ENCODE data around the gene CENPX.

CENPX gene

GRCh38 chr17:82022310-82022980, at the start of gene CENPX:
Gene CENPX, minus strand, starts transcription at chr17:82022878. Its CDS starts 17 bp downstream, at chr17:82022861.
- H3K27me3 Mint-ChIP-seq, result peaks cover 18% of the 10 kb centered on the region
- H3K4me3 Mint-ChIP-seq, result peak within 1 kb of the TSS; percentile 86
- no peaks in the 10 kb centered on the region for H3K9me3 Mint-ChIP-seq
- H3K27ac Mint-ChIP-seq, result peak within 1 kb of the TSS; percentile 64
- H3K36me3 Mint-ChIP-seq, result peaks cover 13% of the 10 kb centered on the region
- ATAC-seq, result no peak
- peaks cover 35% of the 10 kb centered on the region for H3K4me1 Mint-ChIP-seq

DNA sequence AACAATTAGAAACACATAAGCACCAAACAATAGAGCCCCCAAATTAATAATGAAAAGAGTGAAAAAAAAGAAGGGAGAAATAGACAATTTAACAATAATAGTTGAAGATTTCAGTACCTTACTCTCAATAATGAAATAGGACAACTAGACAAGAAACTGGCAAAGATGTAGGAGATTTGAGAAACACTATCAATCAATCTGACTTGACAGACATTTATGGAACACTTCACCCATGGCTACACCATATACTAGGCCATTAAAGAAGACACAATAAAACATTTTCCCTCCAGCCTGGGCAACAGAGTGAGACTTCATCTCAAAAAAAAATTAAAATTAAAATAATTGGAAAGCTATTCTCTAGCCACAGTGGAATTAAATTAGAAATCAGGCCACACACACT, 47.9 kb upstream of the CENPX start:
- Mint-ChIP-seq H3K36me3 (no peaks in the 10 kb centered on the region), H3K4me3 (no peak overlapping the region), H3K27me3 (no peaks in the 10 kb centered on the region), H3K4me1 (peaks cover 7% of the 10 kb centered on the region), H3K27ac (no peak overlapping the region), H3K9me3 (no peaks in the 10 kb centered on the region)
- ATAC-seq, result no peak

- H3K27ac Mint-ChIP-seq, result peak within 1 kb of the TSS; percentile 93
- no peaks in the 10 kb centered on the region for H3K27me3 Mint-ChIP-seq
- peak; percentile 87 for ATAC-seq
- H3K36me3 Mint-ChIP-seq, result peaks cover 7% of the 10 kb centered on the region
- peak within 1 kb of the TSS; percentile 85 for H3K4me3 Mint-ChIP-seq
- peaks cover 16% of the 10 kb centered on the region for H3K4me1 Mint-ChIP-seq
- H3K9me3 Mint-ChIP-seq, result no peaks in the 10 kb centered on the region
These were observed 43.1 kb upstream of the CENPX start, which contains the start of gene DUS1L for GRCh38 chr17:82065638-82066303. Gene DUS1L, minus strand, starts transcription at chr17:82065804. Its CDS starts 745 bp downstream, at chr17:82065059.

DNA sequence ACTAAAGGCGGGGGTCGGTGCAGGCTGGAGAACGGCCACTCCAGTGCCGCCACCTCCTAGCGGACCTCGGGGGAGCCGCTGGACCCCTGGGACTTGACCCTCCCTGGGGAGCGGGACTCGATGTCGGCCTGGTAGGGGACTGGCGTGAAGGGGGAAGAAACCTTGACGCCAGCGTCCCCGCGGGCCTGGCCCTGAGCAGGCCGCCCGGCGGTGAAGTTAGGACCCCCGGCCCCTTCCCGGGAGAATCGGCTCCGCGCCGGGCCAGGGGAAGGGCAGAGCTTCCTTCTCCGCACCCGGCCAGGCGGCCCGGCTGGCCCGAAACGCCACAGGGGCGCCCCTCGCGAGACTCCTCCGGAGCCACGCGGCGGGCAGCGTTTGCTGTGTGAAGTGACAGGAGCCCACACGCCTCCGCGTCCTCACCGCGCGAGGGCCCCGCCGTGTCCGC, 42.5 kb upstream of the CENPX start:
- Mint-ChIP-seq H3K27me3 (no peaks in the 10 kb centered on the region), H3K4me1 (peaks cover 18% of the 10 kb centered on the region), H3K36me3 (peaks cover 9% of the 10 kb centered on the region), H3K27ac (peak overlapping the region; percentile 93), H3K9me3 (no peaks in the 10 kb centered on the region), H3K4me3 (peak overlapping the region; percentile 76)
- peak; percentile 67 for ATAC-seq

DNA sequence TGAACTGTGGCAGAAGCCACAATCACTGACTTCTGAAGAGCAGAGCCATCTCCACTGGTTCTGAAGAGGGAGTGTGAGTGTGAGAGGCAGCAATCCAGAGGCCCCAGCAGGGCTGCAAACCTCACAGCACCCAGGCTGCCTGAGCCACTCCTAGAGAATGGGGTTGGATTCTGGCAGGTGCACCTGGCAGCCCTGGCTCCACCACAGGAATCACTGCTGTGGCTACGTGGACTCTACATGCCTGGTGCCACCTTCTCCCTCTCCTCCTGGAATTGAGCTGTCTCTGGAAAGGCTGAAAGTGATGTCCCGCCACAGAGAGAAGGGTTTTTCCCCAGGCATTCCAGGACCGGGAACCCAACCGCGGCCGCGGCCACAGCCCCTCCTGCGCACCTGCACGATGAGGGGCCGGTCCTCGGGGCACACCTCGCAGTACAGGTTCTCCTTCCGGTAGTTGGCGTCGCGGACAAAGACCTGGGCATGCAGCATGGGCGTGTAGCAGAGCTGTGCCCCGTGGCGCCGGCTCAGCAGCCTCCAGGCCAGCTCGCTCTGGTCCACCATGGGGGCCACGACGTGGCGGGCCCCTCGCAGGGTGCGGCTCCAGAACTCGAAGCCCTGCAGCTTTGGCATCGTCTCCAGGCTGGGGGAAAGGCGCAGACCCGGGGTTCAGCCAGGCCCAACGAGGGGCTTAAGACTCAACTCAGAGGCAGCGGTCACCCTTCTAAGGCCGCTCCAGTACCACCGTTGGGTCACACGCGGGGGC, 41.9 kb upstream of the CENPX start:
- Mint-ChIP-seq H3K27ac (peak overlapping the region; percentile 71), H3K4me1 (peaks cover 21% of the 10 kb centered on the region)

GRCh38 chr17:82063424-82064415, 41.0 kb upstream of the CENPX start:
- no peak for ATAC-seq
- Mint-ChIP-seq H3K27ac (no peak overlapping the region), H3K4me3 (peak overlapping the region; percentile 76), H3K27me3 (no peaks in the 10 kb centered on the region), H3K36me3 (peaks cover 16% of the 10 kb centered on the region), H3K9me3 (no peaks in the 10 kb centered on the region), H3K4me1 (peaks cover 21% of the 10 kb centered on the region)

More for the DNA sequence above, 41.9 kb upstream of the CENPX start:
- peaks cover 13% of the 10 kb centered on the region for H3K36me3 Mint-ChIP-seq
- H3K4me3 Mint-ChIP-seq, result peak overlapping the region; percentile 76
- H3K27me3 Mint-ChIP-seq, result no peaks in the 10 kb centered on the region
- peak; percentile 9 for ATAC-seq
- H3K9me3 Mint-ChIP-seq, result no peaks in the 10 kb centered on the region

GRCh38 chr17:82062984-82063368, 40.3 kb upstream of the CENPX start:
- no peak overlapping the region for H3K4me3 Mint-ChIP-seq
- H3K36me3 Mint-ChIP-seq, result peaks cover 20% of the 10 kb centered on the region
- no peak overlapping the region for H3K27ac Mint-ChIP-seq
- ATAC-seq, result no peak
- H3K9me3 Mint-ChIP-seq, result no peaks in the 10 kb centered on the region
- peaks cover 21% of the 10 kb centered on the region for H3K4me1 Mint-ChIP-seq
- no peaks in the 10 kb centered on the region for H3K27me3 Mint-ChIP-seq

GRCh38 chr17:82062076-82062983, 39.7 kb upstream of the CENPX start:
- Mint-ChIP-seq H3K4me3 (no peak overlapping the region), H3K27ac (no peak overlapping the region), H3K36me3 (peaks cover 24% of the 10 kb centered on the region), H3K4me1 (peaks cover 21% of the 10 kb centered on the region), H3K27me3 (no peaks in the 10 kb centered on the region), H3K9me3 (no peaks in the 10 kb centered on the region)
- no peak for ATAC-seq

DNA sequence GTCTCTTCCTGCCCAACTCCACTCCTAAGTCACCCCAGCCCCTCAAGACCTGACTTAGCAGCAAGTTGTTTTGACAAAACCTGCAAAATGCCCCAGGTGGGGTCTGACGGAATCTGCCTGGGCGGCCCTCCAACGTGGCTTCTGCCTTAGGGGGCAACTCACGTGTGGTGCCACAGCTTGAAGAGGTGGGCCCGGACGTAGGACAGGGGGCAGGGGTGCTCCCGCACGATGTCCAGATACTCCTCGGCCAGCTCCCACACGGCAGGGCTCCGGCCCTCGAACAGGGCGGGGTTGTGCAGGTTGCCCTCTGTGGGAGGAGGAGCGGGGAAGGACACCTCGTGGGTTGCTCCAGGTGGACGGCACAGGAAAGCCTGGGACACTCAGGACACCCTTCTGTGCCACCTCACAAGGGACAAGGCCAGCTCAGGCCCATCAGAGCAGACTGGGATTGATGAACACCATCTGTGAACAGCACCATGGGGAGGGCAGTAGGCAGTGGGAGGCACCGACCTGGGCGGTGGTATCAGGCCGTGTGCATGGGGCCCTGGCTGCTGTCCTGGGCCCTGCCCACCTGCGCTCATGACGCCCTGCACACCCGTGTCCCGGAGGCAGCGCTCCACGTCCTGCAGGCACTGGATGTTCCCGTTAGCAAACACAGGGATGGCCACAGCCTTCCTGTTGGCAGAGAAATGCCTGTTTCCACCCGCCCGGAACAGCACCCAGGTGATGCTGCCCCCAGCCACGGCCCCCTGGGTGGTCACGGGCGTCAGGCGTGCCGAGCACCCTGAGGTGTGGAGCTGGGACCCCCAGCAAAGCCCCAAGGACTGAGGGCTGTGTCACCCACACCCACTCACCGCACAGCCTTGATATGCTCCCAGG, 38.6 kb upstream of the CENPX start:
- peaks cover 30% of the 10 kb centered on the region for H3K36me3 Mint-ChIP-seq
- no peak overlapping the region for H3K27ac Mint-ChIP-seq
- ATAC-seq, result no peak
- H3K4me3 Mint-ChIP-seq, result no peak overlapping the region
- H3K27me3 Mint-ChIP-seq, result no peaks in the 10 kb centered on the region
- peaks cover 18% of the 10 kb centered on the region for H3K4me1 Mint-ChIP-seq
- no peaks in the 10 kb centered on the region for H3K9me3 Mint-ChIP-seq

DNA sequence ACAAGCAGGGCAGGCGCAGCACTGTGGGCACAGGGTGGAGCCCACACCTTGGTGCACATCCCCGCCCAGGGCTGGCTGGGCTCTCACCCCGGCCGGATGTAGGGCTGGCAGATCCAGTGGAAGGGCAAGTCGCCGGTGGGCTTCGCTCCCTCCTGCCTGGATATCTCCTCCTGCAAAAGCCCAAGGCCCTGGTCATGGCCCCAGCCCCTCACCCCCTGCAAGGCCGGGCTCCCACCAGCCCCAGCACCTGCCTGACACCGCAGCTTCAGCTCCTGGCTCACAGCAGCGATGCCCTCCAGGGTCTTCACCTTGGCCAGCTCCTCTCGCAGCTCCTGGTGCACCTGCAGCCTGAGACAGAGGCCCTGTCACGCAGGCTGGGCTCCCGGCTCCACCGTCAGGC, 37.9 kb upstream of the CENPX start:
- Mint-ChIP-seq H3K4me3 (no peak overlapping the region), H3K27me3 (no peaks in the 10 kb centered on the region), H3K27ac (no peak overlapping the region), H3K4me1 (peaks cover 14% of the 10 kb centered on the region), H3K9me3 (no peaks in the 10 kb centered on the region), H3K36me3 (peaks cover 30% of the 10 kb centered on the region)
- ATAC-seq, result no peak

DNA sequence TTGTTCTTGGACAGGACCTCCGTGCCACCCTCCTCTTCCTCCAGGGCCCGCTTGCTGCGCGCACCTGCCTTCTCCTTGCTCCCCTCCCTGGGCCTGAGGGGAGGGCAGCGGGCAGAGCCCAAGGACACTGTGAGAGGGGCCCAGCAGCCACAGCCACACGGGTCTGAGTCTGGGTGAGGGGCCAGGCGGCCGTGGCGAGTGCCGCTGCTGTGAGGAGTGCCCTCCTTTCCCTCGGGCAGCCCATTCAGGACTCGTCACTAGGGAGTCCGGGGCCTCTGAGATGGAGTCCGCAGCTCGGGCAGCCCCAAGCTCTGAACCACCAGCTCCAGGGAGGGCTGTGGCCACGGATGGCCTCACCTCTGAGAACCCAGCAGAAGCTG, 37.3 kb upstream of the CENPX start:
- no peak overlapping the region for H3K27ac Mint-ChIP-seq
- peaks cover 17% of the 10 kb centered on the region for H3K4me1 Mint-ChIP-seq
- H3K27me3 Mint-ChIP-seq, result no peaks in the 10 kb centered on the region
- H3K36me3 Mint-ChIP-seq, result peaks cover 34% of the 10 kb centered on the region
- no peak for ATAC-seq
- H3K4me3 Mint-ChIP-seq, result no peak overlapping the region
- H3K9me3 Mint-ChIP-seq, result no peaks in the 10 kb centered on the region

DNA sequence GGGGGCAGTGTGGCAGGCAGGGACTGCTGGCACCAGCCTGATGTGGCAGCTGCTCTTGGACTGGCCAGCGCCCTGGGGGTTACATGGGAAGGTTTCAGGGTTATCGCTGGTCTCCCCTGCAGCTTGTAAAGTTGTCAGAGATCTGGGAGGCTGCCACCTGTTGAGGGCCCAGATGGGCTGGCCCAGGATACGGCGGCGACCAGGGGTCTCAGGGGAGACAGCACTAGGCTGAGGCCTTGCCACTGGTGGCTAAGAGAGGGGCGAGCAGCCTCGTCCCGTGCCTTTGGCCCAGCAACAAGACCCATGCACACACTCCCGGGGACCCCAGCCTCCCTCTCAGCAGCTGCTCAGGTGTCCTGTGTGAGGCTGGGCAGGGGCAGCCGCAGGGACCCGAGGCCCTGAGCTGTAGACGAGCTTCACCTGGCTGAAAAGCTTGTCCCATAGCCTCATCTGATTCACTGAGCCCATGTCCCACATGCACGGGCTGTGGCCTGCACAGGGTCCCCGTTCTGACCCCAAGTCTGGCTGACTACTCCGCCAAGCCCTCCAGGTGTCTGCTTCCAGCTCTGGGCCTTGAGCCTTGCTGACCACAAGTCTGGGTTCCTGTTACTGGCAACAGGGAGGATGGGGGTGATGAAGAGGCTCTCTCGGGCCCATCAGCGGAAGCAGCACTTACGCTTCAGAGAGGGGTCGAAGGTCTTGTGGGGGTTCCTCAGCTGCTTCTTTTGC, 36.8 kb upstream of the CENPX start:
- no peak for ATAC-seq
- H3K4me1 Mint-ChIP-seq, result peaks cover 15% of the 10 kb centered on the region
- peaks cover 39% of the 10 kb centered on the region for H3K36me3 Mint-ChIP-seq
- H3K9me3 Mint-ChIP-seq, result no peaks in the 10 kb centered on the region
- H3K27ac Mint-ChIP-seq, result no peak overlapping the region
- H3K27me3 Mint-ChIP-seq, result no peaks in the 10 kb centered on the region
- H3K4me3 Mint-ChIP-seq, result no peak overlapping the region
